ENCODE data around the gene HECTD4.
"Not testable (repeated sequence)": the region's sequence is repeated elsewhere in the genome, so short reads cannot be mapped to it uniquely, and the experiment has no call there.

Gene HECTD4

DNA sequence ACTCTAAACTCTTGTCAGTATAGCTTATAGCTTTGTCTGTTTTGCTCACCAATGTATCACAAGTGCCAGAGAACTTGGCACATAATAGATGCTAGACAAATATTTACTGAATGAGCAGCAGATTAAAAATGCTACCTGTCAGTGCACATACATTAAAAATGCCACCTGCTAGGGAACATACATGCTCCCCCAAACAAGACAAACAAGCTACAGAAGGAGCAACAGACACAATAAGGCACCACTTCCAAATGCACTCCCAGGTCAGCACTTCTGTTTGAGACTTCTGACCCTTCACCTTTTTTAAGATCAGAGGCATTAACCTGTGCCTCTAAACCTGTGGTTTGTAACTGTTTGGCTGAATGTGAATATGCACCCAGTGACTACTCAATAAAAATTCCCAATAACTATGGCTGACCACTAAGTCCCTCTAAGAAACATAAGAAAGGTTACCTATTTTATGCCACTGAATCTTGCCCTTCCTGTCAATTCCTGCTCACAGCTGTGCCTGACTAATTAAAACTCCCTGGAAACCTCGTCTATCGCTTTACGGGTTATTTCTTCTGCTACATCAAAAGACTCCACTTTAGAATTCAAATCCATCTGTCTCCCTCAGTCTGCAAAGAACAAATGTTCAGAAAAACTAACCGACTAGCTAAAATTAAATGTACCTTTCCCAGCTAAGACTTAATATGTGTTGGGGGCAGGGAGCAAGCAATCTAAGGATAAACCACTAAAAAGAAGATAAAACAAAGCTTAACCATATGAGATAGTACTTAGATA lies 41.0 kb downstream of the HECTD4 start:
- Histone ChIP-seq H3K36me3 (peaks cover 0 to 13% (median 4%) of the 10 kb centered on the region in 11 experiments; a peak in 6 of 22 replicates), H4K20me1 (peaks cover 8 to 97% (median 65%) of the 10 kb centered on the region in 11 experiments; a peak in 17 of 22 replicates), H3K9ac (no peak overlapping the region), H3K4me2 (no peak overlapping the region), H3K9me3 (replicated peaks in 1 of 11) (no peaks in the 10 kb centered on the region), H3K27ac (no peak overlapping the region), H3K27me3 (no peaks in the 10 kb centered on the region), H3K4me1 (peaks cover 0 to 13% (median 7%) of the 10 kb centered on the region in 10 experiments; a peak in 7 of 20 replicates), H3K4me3 (no peak overlapping the region)
- no peak for TF ChIP-seq Cebpa-rat (IDR thresholded peaks at IDR 0.05)

DNA sequence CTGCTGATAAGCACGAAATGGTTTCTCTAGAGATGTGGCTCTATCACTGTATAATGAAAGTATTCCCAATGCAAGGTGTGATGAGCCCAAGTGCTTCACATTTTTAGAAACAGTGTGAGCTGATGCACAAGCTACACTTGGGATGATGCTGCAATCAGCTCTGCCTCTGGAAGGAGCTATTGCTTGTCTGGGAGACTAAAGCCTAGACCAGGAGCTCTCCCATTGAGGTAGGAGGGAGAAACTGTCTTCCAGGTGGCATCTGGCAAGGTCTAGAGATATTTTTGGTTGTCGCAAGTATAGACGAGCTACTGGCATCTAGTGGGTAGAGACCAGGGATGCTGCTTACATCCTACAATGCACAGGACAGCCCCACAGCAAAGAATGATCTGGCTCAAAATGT lies 42.0 kb downstream of the HECTD4 start:
- Histone ChIP-seq H4K20me1 (peaks cover 8 to 93% (median 59%) of the 10 kb centered on the region in 11 experiments; a peak in 17 of 22 replicates), H3K9ac (no peak overlapping the region), H3K27ac (no peak overlapping the region), H3K4me3 (no peak overlapping the region), H3K4me2 (no peak overlapping the region), H3K27me3 (no peaks in the 10 kb centered on the region), H3K9me3 (replicated peaks in 1 of 11) (no peaks in the 10 kb centered on the region), H3K36me3 (peaks cover 0 to 13% (median 4%) of the 10 kb centered on the region in 11 experiments; a peak in 6 of 22 replicates), H3K4me1 (peaks cover 0 to 7% (median 0%) of the 10 kb centered on the region in 10 experiments; a peak in 2 of 20 replicates)
- no peak for TF ChIP-seq Cebpa-rat (IDR thresholded peaks at IDR 0.05)

GRCh38 chr12:112334999-112335398 lies 47.2 kb downstream of the HECTD4 start:
- H3K36me3 ChIP-seq = peaks cover 0 to 17% (median 4%) of the 10 kb centered on the region in 11 experiments; a peak in 7 of 22 replicates
- not testable (repeated sequence) for H3K4me2 ChIP-seq; H3K9me3 ChIP-seq (replicated peaks in 1 of 11); H3K9ac ChIP-seq; H3K27me3 ChIP-seq; H3K4me3 ChIP-seq; H3K27ac ChIP-seq
- H4K20me1 ChIP-seq = peaks cover 3 to 76% (median 33%) of the 10 kb centered on the region in 11 experiments; a peak in 14 of 22 replicates
- peaks cover 0 to 16% (median 10%) of the 10 kb centered on the region in 10 experiments; a peak in 17 of 20 replicates for H3K4me1 ChIP-seq

- no peaks in the 10 kb centered on the region; a peak in 1 of 22 replicates for H3K9me3 ChIP-seq (replicated peaks in 1 of 11)
- no peaks in the 10 kb centered on the region for H3K27me3 ChIP-seq
- no peak overlapping the region for H3K4me2 ChIP-seq
- peaks cover 0 to 76% (median 30%) of the 10 kb centered on the region in 11 experiments; a peak in 14 of 22 replicates for H4K20me1 ChIP-seq
- peaks cover 0 to 23% (median 10%) of the 10 kb centered on the region in 10 experiments; a peak in 17 of 20 replicates for H3K4me1 ChIP-seq
- H3K36me3 ChIP-seq = peaks cover 0 to 9% (median 0%) of the 10 kb centered on the region in 11 experiments; a peak in 4 of 22 replicates
- no peak overlapping the region for H3K27ac ChIP-seq
- TF ChIP-seq Cebpa-rat (IDR thresholded peaks at IDR 0.05) = no peak
- no peak overlapping the region for H3K4me3 ChIP-seq
- no peak overlapping the region for H3K9ac ChIP-seq
Measured at GRCh38 chr12:112333019-112333418, 49.2 kb downstream of the HECTD4 start.

DNA sequence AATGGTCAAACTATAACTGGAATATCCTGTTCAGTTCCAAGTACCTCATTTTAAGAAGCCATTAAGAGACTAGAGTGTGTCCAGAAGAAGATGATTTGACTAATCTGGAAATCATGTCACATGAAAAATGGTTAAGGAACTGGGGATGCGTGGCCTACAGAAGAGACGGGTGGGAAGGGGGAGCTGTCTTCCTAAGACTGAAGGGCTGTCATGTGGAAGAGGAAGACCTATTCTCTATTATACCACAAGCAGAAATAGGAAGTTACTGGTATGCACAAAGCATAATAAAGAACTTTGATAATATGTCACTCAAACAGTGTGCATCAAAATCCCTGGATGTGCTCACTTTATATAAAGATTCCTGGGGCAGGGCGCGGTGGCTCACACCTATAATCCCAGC lies 50.3 kb downstream of the HECTD4 start:
- H3K36me3 ChIP-seq = peaks cover 0 to 5% (median 0%) of the 10 kb centered on the region in 11 experiments; a peak in 2 of 22 replicates
- peaks cover 0 to 75% (median 27%) of the 10 kb centered on the region in 11 experiments; a peak in 14 of 22 replicates for H4K20me1 ChIP-seq
- peak overlapping the region in 9 of 11 experiments; percentile 21 to 51 (median 45); a peak in 11 of 22 replicates for H3K4me2 ChIP-seq
- H3K9ac ChIP-seq = no peak overlapping the region
- H3K4me3 ChIP-seq = no peak overlapping the region
- no peaks in the 10 kb centered on the region; a peak in 1 of 22 replicates for H3K9me3 ChIP-seq (replicated peaks in 1 of 11)
- no peaks in the 10 kb centered on the region for H3K27me3 ChIP-seq
- no peak for TF ChIP-seq Cebpa-rat (IDR thresholded peaks at IDR 0.05)
- peaks cover 0 to 23% (median 10%) of the 10 kb centered on the region in 10 experiments; a peak in 17 of 20 replicates for H3K4me1 ChIP-seq
- H3K27ac ChIP-seq = no peak overlapping the region

- Histone ChIP-seq H3K9me3 (replicated peaks in 1 of 11) (no peaks in the 10 kb centered on the region; a peak in 1 of 22 replicates), H3K4me3 (no peak overlapping the region), H3K9ac (no peak overlapping the region), H3K36me3 (peaks cover 0 to 5% (median 0%) of the 10 kb centered on the region in 11 experiments; a peak in 2 of 22 replicates), H3K27me3 (no peaks in the 10 kb centered on the region), H3K4me1 (peaks cover 0 to 23% (median 10%) of the 10 kb centered on the region in 10 experiments; a peak in 17 of 20 replicates), H3K4me2 (no peak overlapping the region), H4K20me1 (peaks cover 0 to 82% (median 31%) of the 10 kb centered on the region in 11 experiments; a peak in 14 of 22 replicates), H3K27ac (no peak overlapping the region)
- TF ChIP-seq Cebpa-rat (IDR thresholded peaks at IDR 0.05) = no peak
Measured at GRCh38 chr12:112330706-112331105, 51.5 kb downstream of the HECTD4 start.

DNA sequence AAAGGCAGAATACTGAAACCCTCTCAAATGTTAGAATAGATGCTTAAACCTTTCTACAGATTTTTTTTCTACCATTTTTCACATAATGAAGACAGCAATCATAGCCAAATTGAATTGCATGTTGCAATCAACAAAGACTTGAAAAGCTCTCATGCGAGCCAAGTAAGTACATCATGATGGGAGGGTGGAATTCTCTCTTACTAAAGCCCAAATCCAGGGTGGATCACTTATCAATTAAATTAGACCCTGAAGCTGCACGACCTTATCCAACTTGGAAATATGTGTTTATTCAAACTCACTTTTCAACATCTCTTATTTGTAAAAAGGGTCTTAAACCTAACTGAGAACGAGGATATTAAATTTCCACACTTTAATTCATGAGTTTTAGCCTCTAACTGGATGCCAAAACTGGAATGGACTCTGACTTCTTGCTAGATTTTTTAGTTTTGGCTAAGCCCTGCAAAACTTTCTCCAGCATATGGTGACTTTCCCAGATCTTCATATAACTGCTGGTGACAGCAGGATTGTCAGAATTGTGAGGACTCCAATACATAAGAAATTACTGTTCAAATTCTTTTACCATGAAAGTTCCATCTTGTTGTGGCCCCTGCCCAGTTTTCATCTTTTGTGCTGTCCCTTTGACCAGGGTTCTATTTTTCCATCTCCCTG lies 53.6 kb downstream of the HECTD4 start:
- Histone ChIP-seq H3K36me3 (no peaks in the 10 kb centered on the region), H3K4me1 (peaks cover 0 to 23% (median 10%) of the 10 kb centered on the region in 10 experiments; a peak in 18 of 20 replicates), H3K27ac (no peak overlapping the region), H3K9ac (no peak overlapping the region), H3K9me3 (replicated peaks in 1 of 11) (no peaks in the 10 kb centered on the region), H4K20me1 (peaks cover 0 to 84% (median 33%) of the 10 kb centered on the region in 11 experiments; a peak in 15 of 22 replicates), H3K4me3 (no peak overlapping the region), H3K27me3 (no peaks in the 10 kb centered on the region), H3K4me2 (no peak overlapping the region)
- TF ChIP-seq Cebpa-rat (IDR thresholded peaks at IDR 0.05) = no peak

DNA sequence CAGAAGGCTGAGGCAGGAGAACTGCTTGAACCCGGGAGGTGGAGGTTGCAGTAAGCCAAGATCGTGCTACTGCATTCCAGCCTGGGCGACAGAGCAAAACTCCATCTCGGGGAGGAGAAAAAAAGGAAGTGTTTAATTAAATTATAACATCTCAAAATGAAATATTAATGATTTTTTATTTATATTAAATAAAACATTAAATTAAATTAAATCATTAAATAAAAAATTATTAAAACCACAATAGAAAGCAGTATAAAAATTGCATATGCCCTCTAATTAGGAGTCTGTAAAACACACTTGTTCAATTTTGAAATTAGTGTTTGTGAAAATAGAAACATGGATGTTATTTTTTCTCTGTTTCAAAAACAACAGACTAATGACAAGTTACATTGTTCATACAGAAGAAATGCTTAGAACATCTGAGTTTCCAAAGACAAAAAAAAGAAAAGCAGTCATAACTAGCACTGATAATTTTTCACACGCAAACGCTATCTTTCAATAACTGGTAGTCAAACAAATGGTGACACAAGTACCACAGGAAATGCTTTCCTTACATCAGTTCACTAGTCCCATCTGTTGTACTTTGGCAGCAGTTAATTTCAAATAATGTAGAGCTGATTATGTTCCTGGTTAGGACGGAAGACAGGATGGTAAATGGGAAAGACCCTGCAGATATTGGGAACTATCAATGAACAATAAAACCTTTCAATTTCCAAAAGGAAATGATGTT lies 54.9 kb downstream of the HECTD4 start:
- peaks cover 0 to 22% (median 9%) of the 10 kb centered on the region in 10 experiments; a peak in 18 of 20 replicates for H3K4me1 ChIP-seq
- no peak overlapping the region for H3K9ac ChIP-seq
- no peaks in the 10 kb centered on the region for H3K36me3 ChIP-seq
- H3K4me3 ChIP-seq = no peak overlapping the region
- H3K9me3 ChIP-seq (replicated peaks in 1 of 11) = no peaks in the 10 kb centered on the region
- peaks cover 0 to 79% (median 32%) of the 10 kb centered on the region in 11 experiments; a peak in 15 of 22 replicates for H4K20me1 ChIP-seq
- no peaks in the 10 kb centered on the region for H3K27me3 ChIP-seq
- no peak for TF ChIP-seq Cebpa-rat (IDR thresholded peaks at IDR 0.05)
- no peak overlapping the region for H3K4me2 ChIP-seq
- no peak overlapping the region for H3K27ac ChIP-seq

All from BLaER1 treated with 17β-estradiol and CSF1 and Interleukin-3, amounts not matched to agents 10 nM and 100 nM (cell line).